Stimulated activated CD8-positive, alpha-beta memory T cell treated with anti-CD3 and anti-CD28 coated beads, Interleukin-15, amount 100 ng/mL, for 24 hours (primary cell): ENCODE results near the gene DCLK3.

ENCODE experiments used
- DNase-seq: peaks from one replicate; pipeline ENCODE4 v3.0.0-alpha.2; 2020; ENCODE audit warnings: low read depth

DCLK3 gene

GRCh38 chr3:36669764-36670163 is 94.6 kb downstream of the DCLK3 start:
- no peak for DNase-seq

DNA sequence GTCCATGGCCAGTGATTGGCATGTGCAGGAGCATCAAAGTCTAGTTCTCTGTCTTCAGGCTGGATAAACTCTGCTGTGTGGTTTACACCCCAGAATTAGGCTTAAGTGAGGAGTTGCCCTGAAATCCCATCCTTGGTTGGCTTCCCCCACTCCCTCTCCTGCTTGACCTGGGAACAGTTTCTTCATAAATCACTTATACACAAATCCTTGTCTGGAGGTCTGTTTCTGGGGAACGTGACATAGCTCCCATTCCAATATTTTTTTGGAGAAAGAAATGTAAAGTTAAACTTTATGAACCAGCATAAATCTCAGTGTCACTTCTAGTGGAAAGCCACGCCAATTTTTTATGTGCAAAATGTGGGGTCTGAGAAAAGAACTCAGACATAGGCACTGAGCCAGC is 98.2 kb downstream of the DCLK3 start:
- no peak for DNase-seq

DNA sequence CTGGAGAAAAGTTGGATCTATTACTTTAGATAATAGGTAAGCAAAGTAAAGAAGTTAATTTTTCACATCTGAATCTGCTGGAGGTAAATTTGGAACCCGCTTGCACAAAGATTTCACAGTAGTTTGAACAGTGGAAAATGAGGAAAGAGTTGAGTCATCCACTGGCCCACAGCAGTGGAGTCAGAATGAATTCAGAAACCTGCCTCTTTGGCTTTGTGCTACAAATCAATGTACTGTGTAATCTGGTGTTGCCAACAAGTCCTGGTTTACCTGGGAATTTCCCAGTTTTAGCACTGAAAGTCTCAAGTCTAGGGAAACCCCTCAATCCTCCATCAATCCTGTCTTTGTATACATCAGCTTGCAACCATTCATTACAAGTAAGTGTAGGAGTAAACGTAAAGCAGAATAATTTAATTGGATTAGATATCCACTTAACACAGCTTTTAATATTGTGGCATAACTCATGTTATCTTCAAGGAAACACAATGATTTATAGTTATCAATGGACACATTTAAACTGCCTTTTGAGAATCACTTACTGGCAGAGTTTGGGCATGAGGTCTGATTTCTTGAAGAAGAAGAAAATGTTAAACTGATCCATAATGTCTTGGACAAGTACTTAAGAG is 100.6 kb downstream of the DCLK3 start:
- DNase-seq, result no peak

- DNase-seq, result no peak
Measured at GRCh38 chr3:36662626-36663025, 101.7 kb downstream of the DCLK3 start.
